Measurements from ENCODE around the gene ABHD14A. TPM values are rescaled to one million over a fixed set of nuclear protein-coding genes. Genes with fewer than 3 reads are reported as not detected.
A peak's percentile ranks its signal among the peaks of the same experiment; 100 is the strongest.

Gene ABHD14A
- total and polyA plus RNA-seq, 2 of the 13 experiments (the other 11 are each of a cell fraction or from before 2014, with no cell fraction given), result 29.5 to 46.9 TPM

GRCh38 chr3:51998774-51999173 lies 23.9 kb downstream of the ABHD14A start:
- TF ChIP-seq CBX5 (CRISPR knock-in tag; IDR thresholded peaks at IDR 0.05; ENCODE audit: borderline replicate concordance) (no peak), PAF1 (CRISPR knock-in tag; IDR thresholded peaks at IDR 0.05) (no peak), ZSCAN22 (CRISPR knock-in tag; IDR thresholded peaks at IDR 0.05) (peak; percentile 93), RNF2 (conservative IDR thresholded peaks at IDR 0.05; ENCODE audit: low read depth) (no peak)
- peaks cover 6 to 10% of the 10 kb centered on the region in 2 experiments for H3K36me3 ChIP-seq (replicated peaks in 1 of 2; ENCODE audit: control insufficient read depth in 1 of 2, insufficient read depth in 2 of 2, low read length in 2 of 2)
- H2AFZ ChIP-seq (ENCODE audit: low read length), result no peak overlapping the region
- CTCF ChIA-PET (ENCODE audit: low intra/inter-chr PET ratio, low total read pairs), result interaction anchor here (9.0 kb wide), 1 partner anchor 145 kb away, joined by 110 read pairs; no protein-coding TSS in a partner anchor
- H3K79me2 ChIP-seq (ENCODE audit: insufficient read depth, low read length), result peaks cover 18% of the 10 kb centered on the region
- no TSS peak for BruUV-seq (replicated peaks)
- no peak overlapping the region for H3K9ac ChIP-seq (ENCODE audit: insufficient read depth, low read depth, low read length)
- in situ Hi-C loops (cut with HindIII; ENCODE audit: extremely low pct_ligation_motif_present, low pct_unique_long_range_greater_than_20kb) (no loop called here), intact Hi-C loops (cut with micrococcal nuclease; ENCODE audit: unreplicated experiment) (no loop called here)
- H4K20me1 ChIP-seq (ENCODE audit: insufficient read depth, low read length), result 0 out of 2 replicates have a peak, but pooled peaks cover 3% of the 10 kb centered on the region
- DNase-seq (ENCODE audit: low spot score) (no peak), FAIRE-seq (no peak), ATAC-seq (no peak)
- no peak overlapping the region; the same call in 1 of the 2 replicates for H3K4me2 ChIP-seq (ENCODE audit: low read depth, low read length)
- H3K9me3 ChIP-seq (ENCODE audit: low read length), result no peaks in the 10 kb centered on the region
- peaks cover 49% of the 10 kb centered on the region for H3K4me1 ChIP-seq (ENCODE audit: insufficient read depth, low read length)
- no peak overlapping the region for H3K4me3 ChIP-seq (replicated peaks in 1 of 3; ENCODE audit: insufficient read depth in 1 of 3, low read depth in 2 of 3, low read length in 3 of 3)
- H3K27ac ChIP-seq (ENCODE audit: extremely low read length, insufficient read depth, low read length), result no peak overlapping the region
- WGBS (ENCODE audit: low lambda C conversion rate), result 13% methylated on average over 7 of the region's 7 CpGs
- POLR2A ChIA-PET, result interaction anchor here (1.2 to 2.0 kb wide), 4 partner anchors 16 to 178 kb away, joined by 3 to 15 read pairs (median 10); partner anchors contain the start of genes ACY1, PARP3 and RRP9
- H3K27me3 ChIP-seq (ENCODE audit: control insufficient read depth in 1 of 2, insufficient read depth in 2 of 2, low read length in 2 of 2), result peaks cover 0 to 19% of the 10 kb centered on the region in 2 experiments; a peak in 3 of 5 replicates

GRCh38 chr3:51999846-52000245 lies 25.0 kb downstream of the ABHD14A start:
- intact Hi-C loops (cut with micrococcal nuclease; ENCODE audit: unreplicated experiment) (no loop called here), in situ Hi-C loops (cut with HindIII; ENCODE audit: extremely low pct_ligation_motif_present, low pct_unique_long_range_greater_than_20kb) (loop anchor here (5.0 kb wide), 2 partner anchors 42 to 142 kb away; no protein-coding TSS in a partner anchor)
- CTCF ChIA-PET (ENCODE audit: low intra/inter-chr PET ratio, low total read pairs), result interaction anchor here (9.0 kb wide), 1 partner anchor 144 kb away, joined by 110 read pairs; no protein-coding TSS in a partner anchor
- Histone ChIP-seq H3K27ac (ENCODE audit: extremely low read length, insufficient read depth, low read length) (no peak overlapping the region), H3K4me1 (ENCODE audit: insufficient read depth, low read length) (peaks cover 47% of the 10 kb centered on the region), H3K36me3 (replicated peaks in 1 of 2; ENCODE audit: control insufficient read depth in 1 of 2, insufficient read depth in 2 of 2, low read length in 2 of 2) (peaks cover 0 to under 1% of the 10 kb centered on the region in 2 experiments; a peak in 1 of 5 replicates), H4K20me1 (ENCODE audit: insufficient read depth, low read length) (no peaks in the 10 kb centered on the region), H2AFZ (ENCODE audit: low read length) (peak overlapping the region; percentile 9), H3K9ac (ENCODE audit: insufficient read depth, low read depth, low read length) (no peak overlapping the region), H3K27me3 (ENCODE audit: control insufficient read depth in 1 of 2, insufficient read depth in 2 of 2, low read length in 2 of 2) (peaks cover 0 to 27% of the 10 kb centered on the region in 2 experiments; a peak in 3 of 5 replicates), H3K79me2 (ENCODE audit: insufficient read depth, low read length) (peaks cover 8% of the 10 kb centered on the region), H3K4me2 (ENCODE audit: low read depth, low read length) (no peak overlapping the region), H3K4me3 (replicated peaks in 1 of 3; ENCODE audit: insufficient read depth in 1 of 3, low read depth in 2 of 3, low read length in 3 of 3) (no peak overlapping the region), H3K9me3 (ENCODE audit: low read length) (no peaks in the 10 kb centered on the region)
- no peak for DNase-seq (ENCODE audit: low spot score)
- no peak for ATAC-seq
- no TSS peak for BruUV-seq (replicated peaks)
- POLR2A ChIA-PET, result no interaction called here
- no peak for FAIRE-seq
- no peak for TF ChIP-seq ZNF619 (CRISPR knock-in tag; IDR thresholded peaks at IDR 0.05)
- TF ChIP-seq NR2C2 (CRISPR knock-in tag; IDR thresholded peaks at IDR 0.05; ENCODE audit: borderline replicate concordance), result no peak
- no peak for TF ChIP-seq ZNF101 (CRISPR knock-in tag; IDR thresholded peaks at IDR 0.05; ENCODE audit: borderline replicate concordance, low read depth)
- TF ChIP-seq TOPORS (CRISPR knock-in tag; IDR thresholded peaks at IDR 0.05), result no peak
- TF ChIP-seq MAZ (IDR thresholded peaks at IDR 0.05; ENCODE audit: borderline replicate concordance, low read depth, low read length), result no peak
- no peak for TF ChIP-seq MAZ (CRISPR knock-in tag; IDR thresholded peaks at IDR 0.05; ENCODE audit: low read depth)
- TF ChIP-seq TFDP1 (CRISPR knock-in tag; IDR thresholded peaks at IDR 0.05; ENCODE audit: borderline replicate concordance), result no peak
- TF ChIP-seq ZBTB20 (CRISPR knock-in tag; IDR thresholded peaks at IDR 0.05; ENCODE audit: borderline replicate concordance, low read depth), result no peak
- TF ChIP-seq ZNF263 (CRISPR knock-in tag; IDR thresholded peaks at IDR 0.05), result no peak
- WGBS (ENCODE audit: low lambda C conversion rate), result 21% methylated on average over 1 of the region's 2 CpGs

All from HepG2 (cell line).